IMR-90 (cell line): ENCODE results near the gene DLX2. TPM values are rescaled to one million over a fixed set of nuclear protein-coding genes. Genes with fewer than 3 reads are reported as not detected.

Experiments used
- ATAC-seq: fragments of 200-7000 bp; cut with Tn5 transposase; 2 replicates; pipeline ENCODE4 v1.9.1; 2020; ENCODE audit warnings: low read depth, mild to moderate bottlenecking, moderate library complexity
- BruUV-seq: library from RNA; stranded (reverse); fragments of 400-500 nt; replicated peaks from 2 replicates; lab custom pipeline; 2021; lab: Mats Ljungman, UMichigan
- CTCF ChIA-PET: fragments of 300-600 bp; formaldehyde crosslinking; extraction: SDS; loops from one replicate; lab custom pipeline; 2021; ENCODE audit warnings: antibody characterized with exemption; lab: Yijun Ruan, JAX
- POLR2A ChIA-PET: fragments of 300-600 bp; sonication (Branson Sonifier 250); formaldehyde crosslinking; loops from one replicate; lab custom pipeline; 2022; ENCODE audit warnings: antibody characterized with exemption; ENCODE audit not compliant: unreplicated experiment; lab: Charles Lee
- DNase-seq: peaks from one replicate; pipeline ENCODE4 v3.0.0; 2013
- H2AFZ ChIP-seq: replicated peaks from 2 replicates; pipeline ENCODE3; 2013; ENCODE audit warnings: low read length, mild to moderate bottlenecking; ENCODE audit not compliant: poor library complexity
- H2AK5ac ChIP-seq: 2 replicates; pipeline ENCODE4 v1.6.1; 2013; ENCODE audit warnings: low read depth, low read length, inconsistent platforms
- H2AK9ac ChIP-seq: replicated peaks from 2 replicates; pipeline ENCODE3; 2013; ENCODE audit warnings: mild to moderate bottlenecking, low read depth, low read length, moderate library complexity; ENCODE audit not compliant: poor library complexity
- H2BK120ac ChIP-seq: 2 replicates; pipeline ENCODE4 v1.6.1; 2013; ENCODE audit warnings: low read depth, low read length, inconsistent platforms
- H2BK15ac ChIP-seq: 3 replicates; pipeline ENCODE4 v1.6.1; 2013; ENCODE audit warnings: low read depth, low read length, inconsistent platforms
- H2BK20ac ChIP-seq: 2 replicates; pipeline ENCODE4 v1.6.1; 2013; ENCODE audit warnings: low read depth, mild to moderate bottlenecking, inconsistent platforms, low read length, moderate library complexity
- H2BK5ac ChIP-seq: 2 replicates; pipeline ENCODE4 v1.6.1; 2013; ENCODE audit warnings: mild to moderate bottlenecking, low read depth, low read length, inconsistent platforms; ENCODE audit not compliant: poor library complexity, severe bottlenecking
- H3K14ac ChIP-seq: replicated peaks from 2 replicates; pipeline ENCODE4 v1.6.1; 2013; ENCODE audit warnings: low read depth, low read length, inconsistent platforms
- H3K18ac ChIP-seq: 2 replicates; pipeline ENCODE4 v1.6.1; 2013; ENCODE audit warnings: low read depth, low read length, control low read depth
- H3K23ac ChIP-seq: 2 replicates; pipeline ENCODE4 v1.6.1; 2013; ENCODE audit warnings: low read depth, low read length, inconsistent platforms
- H3K27ac ChIP-seq: 2 replicates; pipeline ENCODE4 v1.5.1; 2013; ENCODE audit warnings: mild to moderate bottlenecking, control low read depth, low read length; ENCODE audit not compliant: insufficient read depth
- H3K27me3 ChIP-seq: 2 replicates; pipeline ENCODE4 v1.6.1; 2013; ENCODE audit warnings: low read length; ENCODE audit not compliant: control insufficient read depth, insufficient read depth
- H3K36me3 ChIP-seq: 2 replicates; pipeline ENCODE4 v1.6.1; 2013; ENCODE audit warnings: low read length, mixed read lengths; ENCODE audit not compliant: control insufficient read depth, insufficient read depth
- H3K4ac ChIP-seq: 2 replicates; pipeline ENCODE4 v1.6.1; 2013; ENCODE audit warnings: low read depth, low read length, inconsistent platforms
- H3K4me1 ChIP-seq: 2 replicates; pipeline ENCODE4 v1.6.1; 2013; ENCODE audit warnings: low read length, mixed read lengths; ENCODE audit not compliant: control insufficient read depth, insufficient read depth
- H3K4me2 ChIP-seq: 2 replicates; pipeline ENCODE4 v1.6.1; 2013; ENCODE audit warnings: low read depth, mild to moderate bottlenecking, control low read depth, low read length, moderate library complexity
- H3K4me3 ChIP-seq: 2 replicates; pipeline ENCODE4 v1.5.1; 2013; ENCODE audit warnings: low read depth, mild to moderate bottlenecking, control low read depth, low read length, moderate library complexity; ENCODE audit not compliant: insufficient read depth
- H3K56ac ChIP-seq: 2 replicates; pipeline ENCODE4 v1.6.1; 2013; ENCODE audit warnings: low read length, inconsistent platforms; ENCODE audit not compliant: insufficient read depth; ENCODE audit errors: extremely low read depth
- H3K79me1 ChIP-seq, 2 experiments: 2 replicates each; pipeline ENCODE4 v1.6.1; 2013; ENCODE audit warnings: low read length in 2 of 2, inconsistent platforms in 1 of 2, low read depth in 1 of 2
- H3K9ac ChIP-seq: 2 replicates; pipeline ENCODE4 v1.6.1; 2013; ENCODE audit warnings: low read depth, low read length, control low read depth
- H3K9me1 ChIP-seq: 2 replicates; pipeline ENCODE4 v1.6.1; 2013; ENCODE audit warnings: low read length, inconsistent platforms; ENCODE audit not compliant: insufficient read depth
- H3K9me3 ChIP-seq: 2 replicates; pipeline ENCODE4 v1.6.1; 2013; ENCODE audit warnings: low read length; ENCODE audit not compliant: control insufficient read depth, insufficient read depth
- H4K20me1 ChIP-seq: 2 replicates; pipeline ENCODE4 v1.6.1; 2013; ENCODE audit warnings: low read length, inconsistent platforms; ENCODE audit not compliant: insufficient read depth
- H4K5ac ChIP-seq: 2 replicates; pipeline ENCODE4 v1.6.1; 2013; ENCODE audit warnings: mild to moderate bottlenecking, low read depth, low read length, control low read depth
- H4K8ac ChIP-seq, 2 experiments: 2 replicates each; pipeline ENCODE4 v1.6.1; 2013; ENCODE audit warnings: low read depth in 2 of 2, low read length in 2 of 2, control low read depth in 1 of 2, inconsistent platforms in 1 of 2
- H4K91ac ChIP-seq: 2 replicates; pipeline ENCODE4 v1.6.1; 2013; ENCODE audit warnings: low read depth, low read length, inconsistent platforms; ENCODE audit not compliant: insufficient read depth
- BHLHE40 ChIP-seq: fragments of 150-350 bp; IDR thresholded peaks from 2 replicates; pipeline ENCODE4 v1.6.1; 2016; ENCODE audit warnings: mild to moderate bottlenecking, low read depth, low read length
- CEBPB ChIP-seq: IDR thresholded peaks from 2 replicates; pipeline ENCODE4 v1.6.1; 2012; ENCODE audit warnings: low read depth, low read length, improper control_type of control experiment
- CHD1 ChIP-seq: IDR thresholded peaks from 2 replicates; pipeline ENCODE4 v1.6.1; 2012; ENCODE audit warnings: low read depth, low read length, improper control_type of control experiment
- FOS ChIP-seq: fragments of 150-350 bp; IDR thresholded peaks from 2 replicates; pipeline ENCODE4 v1.6.1; 2016; ENCODE audit warnings: low read depth, low read length
- MXI1 ChIP-seq: IDR thresholded peaks from 2 replicates; pipeline ENCODE4 v1.6.1; 2012; ENCODE audit warnings: low read depth, mild to moderate bottlenecking, low read length, moderate library complexity, borderline replicate concordance
- NFE2L2 ChIP-seq: fragments of 150-350 bp; IDR thresholded peaks from 2 replicates; pipeline ENCODE4 v1.6.1; 2016; ENCODE audit warnings: low read depth, mild to moderate bottlenecking, low read length
- POLR2A ChIP-seq: IDR thresholded peaks from 2 replicates; pipeline ENCODE4 v1.6.1; 2012; ENCODE audit warnings: mild to moderate bottlenecking, low read depth, low read length
- RAD21 ChIP-seq: IDR thresholded peaks from 2 replicates; pipeline ENCODE4 v1.6.1; 2012; ENCODE audit warnings: low read length, improper control_type of control experiment
- RCOR1 ChIP-seq: IDR thresholded peaks from 2 replicates; pipeline ENCODE4 v1.6.1; 2012; ENCODE audit warnings: mild to moderate bottlenecking, low read length, improper control_type of control experiment; ENCODE audit not compliant: insufficient replicate concordance
- RFX5 ChIP-seq: IDR thresholded peaks from 2 replicates; pipeline ENCODE4 v1.8.0; 2012; ENCODE audit warnings: low read depth, mild to moderate bottlenecking, low read length, moderate library complexity
- SMC3 ChIP-seq: fragments of 150-350 bp; IDR thresholded peaks from 2 replicates; pipeline ENCODE4 v1.6.1; 2016; ENCODE audit warnings: low read depth, mild to moderate bottlenecking, antibody characterized with exemption, low read length, moderate library complexity
- WGBS, 2 experiments: methylation state at CpG; one replicate each; pipeline versions ENCODE4 v1.1.5 to v1.1.7; 2013; ENCODE audit warnings: missing lambda C conversion rate in 2 of 2; ENCODE audit not compliant: insufficient read length in 1 of 2; ENCODE audit errors: extremely low coverage in 2 of 2; 5-methylcytosine and 5-hydroxymethylcytosine counted together
- dilution Hi-C: fragments of 300-500 bp; cut with HindIII; formaldehyde crosslinking; loops from one replicate; pipeline ENCODE4 v1.14.3; 2018; ENCODE audit warnings: low sequenced_read_pairs; ENCODE audit not compliant: unreplicated experiment
- in situ Hi-C: fragments of 300-500 bp; cut with MboI; formaldehyde crosslinking; loops from 3 replicates; pipeline ENCODE4 v1.14.3; 2019; ENCODE audit warnings: low sequenced_read_pairs, inconsistent platforms, mixed read lengths
- intact Hi-C: fragments of 100-400 bp; cut with micrococcal nuclease; formaldehyde crosslinking; loops from 2 replicates; pipeline ENCODE4 v1.10.0; 2022
- polyA plus RNA-seq, 3 experiments: library from polyadenylated mRNA; depleted of rRNA; stranded (reverse); fragments of >200 nt; gene quantifications; 2 replicates each; pipeline ENCODE4 v1.2.3, GENCODE V29; 2012; ENCODE audit warnings: low replicate concordance in 1 of 3
- total RNA-seq: library from RNA; depleted of rRNA; stranded (reverse); fragments of >200 nt; gene quantifications from 2 replicates; pipeline ENCODE4 v1.2.3, GENCODE V29; 2012
- TF ChIP-seq, protein P1 (sequence below): conservative IDR thresholded peaks from 2 replicates; pipeline ENCODE4 v1.5.1; 2012; ENCODE audit warnings: mild to moderate bottlenecking, low read depth, low read length, improper control_type of control experiment
- TF ChIP-seq, protein P2 (sequence below): fragments of 150-350 bp; IDR thresholded peaks from 2 replicates; pipeline ENCODE4 v1.6.1; 2016; ENCODE audit warnings: low read depth, mild to moderate bottlenecking, low read length, moderate library complexity, borderline replicate concordance
- TF ChIP-seq, protein P3 (sequence below): fragments of 150-350 bp; IDR thresholded peaks from 2 replicates; pipeline ENCODE4 v1.6.1; 2017; ENCODE audit warnings: mild to moderate bottlenecking, antibody characterized with exemption, low read length, low read depth

DLX2 gene
- total and polyA plus RNA-seq, 2 of the 4 experiments (the other 2 are of a cell fraction): 0.38 TPM; not detected in 1

DNA sequence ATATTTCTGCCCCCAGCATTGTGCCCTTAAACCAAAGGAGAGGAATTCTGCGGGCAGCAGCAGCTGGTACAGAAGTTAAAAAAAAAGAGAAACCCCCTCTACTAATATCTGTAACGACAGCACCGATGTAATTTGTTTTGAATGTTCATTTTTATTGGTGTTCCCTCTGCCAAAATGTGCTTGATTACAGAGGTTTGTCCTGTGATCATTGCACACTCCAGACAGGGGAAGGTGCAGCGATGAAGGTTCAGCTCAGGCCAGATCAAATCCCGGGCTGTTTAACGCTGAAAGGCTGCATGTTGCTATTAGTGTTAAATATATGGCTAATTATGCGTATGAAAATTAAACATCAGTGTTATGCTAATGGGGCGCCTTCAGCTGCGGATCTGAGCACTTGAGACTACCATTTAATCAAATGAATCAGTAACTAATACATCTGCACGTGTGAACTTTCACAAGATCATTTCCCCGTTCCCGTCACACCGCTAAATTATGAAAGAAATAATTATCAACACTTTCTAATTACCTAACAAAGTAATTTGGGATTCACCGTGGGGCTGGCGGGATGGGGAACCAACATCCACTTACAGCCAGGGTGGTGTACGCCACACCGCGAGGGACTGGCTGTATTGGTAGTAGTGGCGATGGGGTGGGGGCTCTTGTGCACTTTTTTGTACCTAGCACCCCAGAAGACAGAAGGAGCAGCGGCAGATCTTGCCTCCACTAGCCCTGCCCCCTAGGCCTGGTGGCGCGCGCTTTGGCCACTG lies 18.9 kb downstream of the DLX2 start:
- BruUV-seq: no TSS peak
- H2BK20ac ChIP-seq: no peak overlapping the region
- no peak overlapping the region for H3K56ac ChIP-seq
- H4K20me1 ChIP-seq: 0 out of 2 replicates have a peak, but pooled peaks cover 5% of the 10 kb centered on the region
- H4K91ac ChIP-seq: no peak overlapping the region
- intact Hi-C loops (loop anchor here (5.0 kb wide), 1 partner anchor 47 kb away; no protein-coding TSS in a partner anchor), in situ Hi-C loops (no loop called here), dilution Hi-C loops (no loop called here)
- no peak overlapping the region for H3K4ac ChIP-seq
- H3K18ac ChIP-seq: no peak overlapping the region
- no peak overlapping the region for H2BK120ac ChIP-seq
- H4K8ac ChIP-seq: 0 out of 4 replicates have a peak overlapping the region, but pooled peaks of 1 of the 2 experiments have one; percentile 13
- no peak overlapping the region for H2AK9ac ChIP-seq
- H2BK5ac ChIP-seq: no peak overlapping the region
- H2BK15ac ChIP-seq: no peak overlapping the region
- H3K27me3 ChIP-seq: peaks cover 75% of the 10 kb centered on the region
- no peaks in the 10 kb centered on the region for H3K36me3 ChIP-seq
- H4K5ac ChIP-seq: no peak overlapping the region
- no peak overlapping the region; the same call in 1 of the 2 replicates for H2AK5ac ChIP-seq
- H2AFZ ChIP-seq: peak overlapping the region; percentile 89
- peak overlapping the region; percentile 72; the same call in 1 of the 2 replicates for H3K23ac ChIP-seq
- H3K9ac ChIP-seq: no peak overlapping the region
- 50% methylated on average over 4 of the region's 23 CpGs; no CpG with 5 or more reads in 1 of the 2 experiments for WGBS, 2 experiments
- peaks cover 16% of the 10 kb centered on the region for H3K9me3 ChIP-seq
- no peaks in the 10 kb centered on the region for H3K79me1 ChIP-seq
- no peak for DNase-seq
- H3K4me3 ChIP-seq: peak overlapping the region; percentile 49; the same call in 1 of the 2 replicates
- no peak overlapping the region for H3K14ac ChIP-seq
- no peak overlapping the region; the same call in 1 of the 2 replicates for H3K4me2 ChIP-seq
- H3K27ac ChIP-seq: no peak overlapping the region
- H3K4me1 ChIP-seq: no peaks in the 10 kb centered on the region; the same call in 1 of the 2 replicates
- ChIA-PET CTCF (no interaction called here), POLR2A (no interaction called here)
- no peak for ATAC-seq
- H3K9me1 ChIP-seq: no peaks in the 10 kb centered on the region
- TF ChIP-seq BHLHE40 (no peak), RCOR1 (no peak), CHD1 (no peak), RAD21 (no peak), NFE2L2 (no peak), POLR2A (no peak), CEBPB (no peak), MXI1 (no peak), RFX5 (no peak), SMC3 (no peak), FOS (no peak)
- TF ChIP-seq, protein P1, sequence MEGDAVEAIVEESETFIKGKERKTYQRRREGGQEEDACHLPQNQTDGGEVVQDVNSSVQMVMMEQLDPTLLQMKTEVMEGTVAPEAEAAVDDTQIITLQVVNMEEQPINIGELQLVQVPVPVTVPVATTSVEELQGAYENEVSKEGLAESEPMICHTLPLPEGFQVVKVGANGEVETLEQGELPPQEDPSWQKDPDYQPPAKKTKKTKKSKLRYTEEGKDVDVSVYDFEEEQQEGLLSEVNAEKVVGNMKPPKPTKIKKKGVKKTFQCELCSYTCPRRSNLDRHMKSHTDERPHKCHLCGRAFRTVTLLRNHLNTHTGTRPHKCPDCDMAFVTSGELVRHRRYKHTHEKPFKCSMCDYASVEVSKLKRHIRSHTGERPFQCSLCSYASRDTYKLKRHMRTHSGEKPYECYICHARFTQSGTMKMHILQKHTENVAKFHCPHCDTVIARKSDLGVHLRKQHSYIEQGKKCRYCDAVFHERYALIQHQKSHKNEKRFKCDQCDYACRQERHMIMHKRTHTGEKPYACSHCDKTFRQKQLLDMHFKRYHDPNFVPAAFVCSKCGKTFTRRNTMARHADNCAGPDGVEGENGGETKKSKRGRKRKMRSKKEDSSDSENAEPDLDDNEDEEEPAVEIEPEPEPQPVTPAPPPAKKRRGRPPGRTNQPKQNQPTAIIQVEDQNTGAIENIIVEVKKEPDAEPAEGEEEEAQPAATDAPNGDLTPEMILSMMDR: no peak
- TF ChIP-seq, protein P2, sequence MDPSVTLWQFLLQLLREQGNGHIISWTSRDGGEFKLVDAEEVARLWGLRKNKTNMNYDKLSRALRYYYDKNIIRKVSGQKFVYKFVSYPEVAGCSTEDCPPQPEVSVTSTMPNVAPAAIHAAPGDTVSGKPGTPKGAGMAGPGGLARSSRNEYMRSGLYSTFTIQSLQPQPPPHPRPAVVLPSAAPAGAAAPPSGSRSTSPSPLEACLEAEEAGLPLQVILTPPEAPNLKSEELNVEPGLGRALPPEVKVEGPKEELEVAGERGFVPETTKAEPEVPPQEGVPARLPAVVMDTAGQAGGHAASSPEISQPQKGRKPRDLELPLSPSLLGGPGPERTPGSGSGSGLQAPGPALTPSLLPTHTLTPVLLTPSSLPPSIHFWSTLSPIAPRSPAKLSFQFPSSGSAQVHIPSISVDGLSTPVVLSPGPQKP: no peak
- TF ChIP-seq, protein P3, sequence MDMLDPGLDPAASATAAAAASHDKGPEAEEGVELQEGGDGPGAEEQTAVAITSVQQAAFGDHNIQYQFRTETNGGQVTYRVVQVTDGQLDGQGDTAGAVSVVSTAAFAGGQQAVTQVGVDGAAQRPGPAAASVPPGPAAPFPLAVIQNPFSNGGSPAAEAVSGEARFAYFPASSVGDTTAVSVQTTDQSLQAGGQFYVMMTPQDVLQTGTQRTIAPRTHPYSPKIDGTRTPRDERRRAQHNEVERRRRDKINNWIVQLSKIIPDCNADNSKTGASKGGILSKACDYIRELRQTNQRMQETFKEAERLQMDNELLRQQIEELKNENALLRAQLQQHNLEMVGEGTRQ: no peak
